SK-N-SH (cell line): ENCODE data around the gene ITGBL1. TPM values are rescaled to one million over a fixed set of nuclear protein-coding genes. Genes with fewer than 3 reads are reported as not detected.

Experiments used
- CTCF ChIA-PET: fragments of 300-600, 350-600 bp; formaldehyde crosslinking; extraction: SDS; loops from one replicate; lab custom pipeline; 2021; lab: Yijun Ruan, JAX
- POLR2A ChIA-PET: fragments of 350-600 bp; sonication (Branson Sonifier 250); formaldehyde crosslinking; extraction: SDS; loops from one replicate; lab custom pipeline; 2020; ENCODE audit warnings: antibody characterized with exemption, inconsistent platforms; lab: Yijun Ruan, JAX
- DNase-seq: peaks from one replicate; pipeline ENCODE4 v3.0.0; 2012
- H2AFZ ChIP-seq: fragments of 200-600 bp; sonication (generic); 2 replicates; pipeline ENCODE4 v1.8.1; 2016; ENCODE audit warnings: antibody characterized with exemption, mild to moderate bottlenecking, low read depth
- H3F3A ChIP-seq: fragments of 200-600 bp; sonication (generic); replicated peaks from 2 replicates; pipeline ENCODE3; 2016; ENCODE audit warnings: antibody characterized with exemption, mild to moderate bottlenecking; ENCODE audit not compliant: insufficient read depth
- H3K27ac ChIP-seq, 2 experiments: fragments of 200-500 bp in 1 of 2; fragments of 200-600 bp in 1 of 2; sonication (Bioruptor generic) in 1 of 2; sonication (generic), shearing (Covaris generic) in 1 of 2; 2 replicates each; pipeline versions ENCODE4 v1.5.1 to v1.6.1; 2014 to 2016; ENCODE audit warnings: low read depth in 2 of 2, inconsistent platforms in 1 of 2, low read length in 1 of 2, mild to moderate bottlenecking in 1 of 2, mixed read lengths in 1 of 2
- H3K27me3 ChIP-seq: fragments of 200-600 bp; sonication (generic), shearing (Covaris generic); 2 replicates; pipeline ENCODE4 v1.6.1; 2016; ENCODE audit warnings: mixed run types; ENCODE audit not compliant: insufficient read depth
- H3K36me3 ChIP-seq, 2 experiments: fragments of 200-500 bp in 1 of 2; fragments of 200-600 bp in 1 of 2; sonication (Bioruptor generic) in 1 of 2; sonication (generic) in 1 of 2; replicated peaks in 1 of 2; 2 replicates each; pipeline versions ENCODE3 to v1.5.1; 2014 to 2016; ENCODE audit warnings: low read length in 1 of 2, mild to moderate bottlenecking in 1 of 2; ENCODE audit not compliant: insufficient read depth in 2 of 2, control insufficient read depth in 1 of 2
- H3K4me1 ChIP-seq, 2 experiments: fragments of 200-500 bp in 1 of 2; fragments of 200-600 bp in 1 of 2; sonication (Bioruptor generic) in 1 of 2; sonication (generic), shearing (Covaris generic) in 1 of 2; 2 replicates each; pipeline versions ENCODE4 v1.5.1 to v1.6.1; 2014 to 2016; ENCODE audit warnings: low read depth in 1 of 2, low read length in 1 of 2, mixed run types in 1 of 2; ENCODE audit not compliant: insufficient read depth in 2 of 2, control insufficient read depth in 1 of 2
- H3K4me2 ChIP-seq: fragments of 200-600 bp; sonication (generic), shearing (Covaris generic); 2 replicates; pipeline ENCODE4 v1.6.1; 2017; ENCODE audit warnings: mixed run types
- H3K4me3 ChIP-seq, 2 experiments: fragments of 200-500 bp in 1 of 2; fragments of 200-600 bp in 1 of 2; sonication (Bioruptor generic) in 1 of 2; sonication (generic), shearing (Covaris generic) in 1 of 2; 2 replicates each; pipeline versions ENCODE4 v1.5.1 to v1.8.1; 2014 to 2016; ENCODE audit warnings: low read depth in 2 of 2, inconsistent platforms in 1 of 2, low read length in 1 of 2, mild to moderate bottlenecking in 1 of 2, mixed read lengths in 1 of 2, moderate library complexity in 1 of 2
- H3K79me2 ChIP-seq: fragments of 200-600 bp; sonication (generic); 2 replicates; pipeline ENCODE4 v1.8.1; 2017; ENCODE audit warnings: mild to moderate bottlenecking; ENCODE audit not compliant: insufficient read depth
- H3K9ac ChIP-seq: fragments of 200-600 bp; sonication (generic); 2 replicates; pipeline ENCODE4 v1.6.1; 2017; ENCODE audit warnings: mixed run types
- H3K9me2 ChIP-seq: fragments of 200-600 bp; sonication (generic); 2 replicates; pipeline ENCODE4 v1.6.1; 2017; ENCODE audit warnings: mixed run types
- H3K9me3 ChIP-seq: fragments of 200-600 bp; sonication (generic); 2 replicates; pipeline ENCODE4 v1.6.1; 2017; ENCODE audit warnings: mixed run types, mild to moderate bottlenecking, moderate library complexity
- H4K20me1 ChIP-seq: fragments of 200-600 bp; sonication (generic); 2 replicates; pipeline ENCODE4 v1.6.1; 2017; ENCODE audit warnings: mild to moderate bottlenecking, mixed run types; ENCODE audit not compliant: insufficient read depth
- CTCF ChIP-seq: fragments of 200-600 bp; sonication (generic); IDR thresholded peaks from 2 replicates; pipeline ENCODE4 v1.6.1; 2017; ENCODE audit warnings: antibody characterized with exemption, mild to moderate bottlenecking, moderate library complexity
- EZH2phosphoT487 ChIP-seq: fragments of 200-600 bp; sonication (generic); IDR thresholded peaks from 2 replicates; pipeline ENCODE4 v1.6.1; 2017; ENCODE audit warnings: low read depth, mixed run types, mild to moderate bottlenecking, antibody characterized with exemption, moderate library complexity, borderline replicate concordance
- FOSL2 ChIP-seq: IDR thresholded peaks from 2 replicates; pipeline ENCODE4 v1.4.0; 2012; ENCODE audit warnings: low read depth, mild to moderate bottlenecking, moderate library complexity, borderline replicate concordance
- FOXM1 ChIP-seq: IDR thresholded peaks from 2 replicates; pipeline ENCODE4 v1.4.0; 2012; ENCODE audit warnings: low read depth, mild to moderate bottlenecking
- GABPA ChIP-seq: IDR thresholded peaks from 2 replicates; pipeline ENCODE4 v1.4.0; 2012; ENCODE audit warnings: low read depth, mild to moderate bottlenecking
- MAX ChIP-seq: IDR thresholded peaks from 2 replicates; pipeline ENCODE4 v1.4.0; 2012; ENCODE audit warnings: low read depth
- PBX3 ChIP-seq: IDR thresholded peaks from 2 replicates; pipeline ENCODE4; 2012
- RAD21 ChIP-seq: IDR thresholded peaks from 2 replicates; pipeline ENCODE4 v1.6.1; 2012; ENCODE audit warnings: mild to moderate bottlenecking, low read length
- RXRA ChIP-seq: IDR thresholded peaks from 2 replicates; pipeline ENCODE4 v1.4.0; 2012; ENCODE audit warnings: low read depth, mild to moderate bottlenecking, borderline replicate concordance
- SMC3 ChIP-seq: IDR thresholded peaks from 2 replicates; pipeline ENCODE4 v1.6.1; 2012; ENCODE audit warnings: low read depth, low read length, improper control_type of control experiment
- USF1 ChIP-seq: IDR thresholded peaks from 2 replicates; pipeline ENCODE4 v1.4.0; 2012; ENCODE audit warnings: low read depth, borderline replicate concordance
- WGBS: methylation state at CpG from one replicate; pipeline ENCODE4 v1.1.6; 2017; ENCODE audit warnings: low lambda C conversion rate; 5-methylcytosine and 5-hydroxymethylcytosine counted together
- polyA plus RNA-seq, 3 experiments: library from polyadenylated mRNA; depleted of rRNA; stranded (reverse); fragments of >200 nt; gene quantifications; 2 replicates each; pipeline ENCODE4 v1.2.3, GENCODE V29; 2012

The ITGBL1 gene
- polyA plus RNA-seq, 1 of the 3 experiments (the other 2 are of a cell fraction), result 78.7 TPM

- H4K20me1 ChIP-seq, result no peaks in the 10 kb centered on the region
- no peak overlapping the region for H3K9ac ChIP-seq
- TF ChIP-seq CTCF, result peak; percentile 84
- TF ChIP-seq RAD21, result peak; percentile 81
- TF ChIP-seq FOXM1, result no peak
- TF ChIP-seq SMC3, result peak; percentile 73
- H3K4me3 ChIP-seq, result no peak overlapping the region
- H3K27ac ChIP-seq, result peak overlapping the region; percentile 73 to 94; a peak in 3 of 4 replicates
- H3K9me2 ChIP-seq, result no peaks in the 10 kb centered on the region
- peaks cover 0 to 10% of the 10 kb centered on the region in 2 experiments for H3K36me3 ChIP-seq
- POLR2A ChIA-PET, result no interaction called here
- peak overlapping the region; percentile 51; the same call in 1 of the 2 replicates for H3K4me2 ChIP-seq
- peaks cover 18 to 36% of the 10 kb centered on the region in 2 experiments; a peak in 3 of 4 replicates for H3K4me1 ChIP-seq
- no peak overlapping the region for H2AFZ ChIP-seq
- H3F3A ChIP-seq, result peaks cover 43% of the 10 kb centered on the region
- H3K79me2 ChIP-seq, result peaks cover 78% of the 10 kb centered on the region
- CTCF ChIA-PET, result interaction anchor here (0.6 to 1.8 kb wide), 19 partner anchors 9 to 1225 kb away, joined by 3 to 24 read pairs (median 4); no protein-coding TSS in a partner anchor
- DNase-seq, result peak; percentile 17
- no peaks in the 10 kb centered on the region for H3K27me3 ChIP-seq
- H3K9me3 ChIP-seq, result peaks cover 4% of the 10 kb centered on the region; the same call in 1 of the 2 replicates
These were observed 62.3 kb downstream of the ITGBL1 start for GRCh38 chr13:101514695-101515275.

GRCh38 chr13:101515504-101515903 is 63.0 kb downstream of the ITGBL1 start:
- DNase-seq, result no peak
- 0 out of 4 replicates have a peak overlapping the region, but pooled peaks of 1 of the 2 experiments have one; percentile 17 for H3K4me3 ChIP-seq
- CTCF ChIA-PET, result interaction anchor here (1.8 kb wide), 1 partner anchor 243 kb away, joined by 24 read pairs; no protein-coding TSS in a partner anchor
- H3K79me2 ChIP-seq, result peaks cover 78% of the 10 kb centered on the region
- H2AFZ ChIP-seq, result no peak overlapping the region
- H3K4me1 ChIP-seq, result peaks cover 18 to 38% of the 10 kb centered on the region in 2 experiments
- peak overlapping the region; percentile 15; the same call in 1 of the 2 replicates for H3K9ac ChIP-seq
- peak overlapping the region; percentile 51 for H3K4me2 ChIP-seq
- no peaks in the 10 kb centered on the region for H3K27me3 ChIP-seq
- POLR2A ChIA-PET, result no interaction called here
- H3K36me3 ChIP-seq, result peaks cover 0 to 3% of the 10 kb centered on the region in 2 experiments
- H4K20me1 ChIP-seq, result no peaks in the 10 kb centered on the region
- H3F3A ChIP-seq, result peaks cover 49% of the 10 kb centered on the region
- no peaks in the 10 kb centered on the region for H3K9me2 ChIP-seq
- no peak for TF ChIP-seq GABPA
- TF ChIP-seq EZH2phosphoT487, result no peak
- TF ChIP-seq FOSL2, result no peak
- TF ChIP-seq USF1, result no peak
- TF ChIP-seq MAX, result no peak
- no peak for TF ChIP-seq FOXM1
- no peak for TF ChIP-seq RXRA
- peak; percentile 7; the same call in 1 of the 2 replicates for TF ChIP-seq PBX3
- H3K9me3 ChIP-seq, result peaks cover under 1% of the 10 kb centered on the region; the same call in 1 of the 2 replicates
- peak overlapping the region; percentile 14 to 73; a peak in 3 of 4 replicates for H3K27ac ChIP-seq
- 84% methylated on average over 3 of the region's 3 CpGs for WGBS
